Keratinocyte (primary cell): ENCODE measurements around the gene TMEM174. TPM values are rescaled to one million over a fixed set of nuclear protein-coding genes. Genes with fewer than 3 reads are reported as not detected.

ENCODE experiments used
- DNase-seq: peaks from one replicate; pipeline ENCODE4 v3.0.0-alpha.2; 2011; ENCODE audit warnings: low read depth, missing footprints, low spot score
- FAIRE-seq: peaks from 2 replicates; lab custom pipeline; 2011; peaks lifted over from hg19 to GRCh38; lab: Jason Lieb, UNC
- H2AFZ ChIP-seq: 2 replicates; pipeline ENCODE4 v1.6.0; 2012; ENCODE audit warnings: low read length, control low read depth, inconsistent platforms; ENCODE audit not compliant: control insufficient read depth
- H3K27ac ChIP-seq: 2 replicates; pipeline ENCODE4 v1.5.1; 2011; ENCODE audit warnings: low read length; ENCODE audit not compliant: control insufficient read depth, insufficient read depth
- H3K27me3 ChIP-seq: 3 replicates; pipeline ENCODE4 v1.6.0; 2011; ENCODE audit warnings: low read length; ENCODE audit not compliant: control insufficient read depth, insufficient read depth; ENCODE audit errors: extremely low read depth
- H3K36me3 ChIP-seq, 2 experiments: 2 replicates in 1 of 2; 3 replicates in 1 of 2; pipeline ENCODE4 v1.5.1; 2011; ENCODE audit warnings: low read length in 2 of 2, mild to moderate bottlenecking in 1 of 2; ENCODE audit not compliant: control insufficient read depth in 2 of 2, insufficient read depth in 2 of 2; ENCODE audit errors: extremely low read depth in 1 of 2
- H3K4me1 ChIP-seq: 3 replicates; pipeline ENCODE4 v1.5.1; 2011; ENCODE audit warnings: low read length; ENCODE audit not compliant: control insufficient read depth, insufficient read depth; ENCODE audit errors: extremely low read depth
- H3K4me2 ChIP-seq: 3 replicates; pipeline ENCODE4 v1.6.0; 2011; ENCODE audit warnings: low read depth, low read length; ENCODE audit not compliant: control insufficient read depth, insufficient read depth; ENCODE audit errors: extremely low read depth
- H3K4me3 ChIP-seq, 3 experiments: fragments of 200-600 bp in 1 of 3; sonication (generic) in 1 of 3; 2 replicates in 2 of 3; 3 replicates in 1 of 3; pipeline ENCODE4 v1.5.1; 2011 to 2016; ENCODE audit warnings: low read length in 3 of 3, mild to moderate bottlenecking in 3 of 3, control low read depth in 2 of 3, inconsistent platforms in 1 of 3, low read depth in 1 of 3, mixed read lengths in 1 of 3, mixed run types in 1 of 3, moderate library complexity in 1 of 3; ENCODE audit not compliant: control insufficient read depth in 2 of 3, insufficient read depth in 2 of 3; ENCODE audit errors: extremely low read depth in 1 of 3
- H3K79me2 ChIP-seq: 2 replicates; pipeline ENCODE4 v1.6.0; 2012; ENCODE audit warnings: low read length; ENCODE audit not compliant: control insufficient read depth, insufficient read depth
- H3K9ac ChIP-seq: 3 replicates; pipeline ENCODE4 v1.6.0; 2011; ENCODE audit warnings: low read length; ENCODE audit not compliant: control insufficient read depth, insufficient read depth; ENCODE audit errors: extremely low read depth
- H3K9me1 ChIP-seq: 3 replicates; pipeline ENCODE4 v1.6.0; 2011; ENCODE audit warnings: low read length; ENCODE audit not compliant: control insufficient read depth, insufficient read depth; ENCODE audit errors: extremely low read depth
- H3K9me3 ChIP-seq: 2 replicates; pipeline ENCODE4 v1.5.1; 2012; ENCODE audit warnings: low read depth, low read length; ENCODE audit not compliant: control insufficient read depth
- H4K20me1 ChIP-seq: 3 replicates; pipeline ENCODE4 v1.6.0; 2011; ENCODE audit warnings: low read length; ENCODE audit not compliant: control insufficient read depth, insufficient read depth; ENCODE audit errors: extremely low read depth
- EZH2 ChIP-seq: IDR thresholded peaks from one replicate; pipeline ENCODE4 v1.6.1; 2012; ENCODE audit warnings: inconsistent platforms, mild to moderate bottlenecking, low read length, moderate library complexity
- dilution Hi-C: fragments of 300-500 bp; cut with MboI; formaldehyde crosslinking; loops from one replicate; pipeline ENCODE4 v1.7.0; 2020; ENCODE audit warnings: low sequenced_read_pairs; ENCODE audit not compliant: extremely low pct_ligation_motif_present
- polyA plus RNA-seq, 5 experiments: library from polyadenylated mRNA; depleted of rRNA in 3 of 5; stranded (reverse) in 3 of 5; stranded (forward) in 1 of 5; unstranded in 1 of 5; fragments of >200 nt; gene quantifications; 1 replicate in 1 of 5; 2 replicates in 3 of 5; 3 replicates in 1 of 5; pipeline versions ENCODE4 v1.2.1 to v1.2.3, GENCODE V29; 2011 to 2012; ENCODE audit warnings: missing spikeins in 2 of 5, low read depth in 1 of 5, low replicate concordance in 1 of 5
- TF ChIP-seq, protein P1 (sequence below), 3 experiments: IDR thresholded peaks in 1 of 3; conservative IDR thresholded peaks in 1 of 3; optimal IDR thresholded peaks in 1 of 3; 2 replicates in 2 of 3; 3 replicates in 1 of 3; pipeline versions ENCODE3 to v1.5.1; 2011; ENCODE audit warnings: low read length in 3 of 3, mild to moderate bottlenecking in 3 of 3, moderate library complexity in 2 of 3, control low read depth in 1 of 3, inconsistent platforms in 1 of 3; ENCODE audit not compliant: insufficient read depth in 2 of 3; ENCODE audit errors: extremely low read depth in 1 of 3

The TMEM174 gene
- polyA plus RNA-seq, 1 donor (not counting 4 experiments of a cell fraction or from before 2014, with no cell fraction given) = not detected

DNA sequence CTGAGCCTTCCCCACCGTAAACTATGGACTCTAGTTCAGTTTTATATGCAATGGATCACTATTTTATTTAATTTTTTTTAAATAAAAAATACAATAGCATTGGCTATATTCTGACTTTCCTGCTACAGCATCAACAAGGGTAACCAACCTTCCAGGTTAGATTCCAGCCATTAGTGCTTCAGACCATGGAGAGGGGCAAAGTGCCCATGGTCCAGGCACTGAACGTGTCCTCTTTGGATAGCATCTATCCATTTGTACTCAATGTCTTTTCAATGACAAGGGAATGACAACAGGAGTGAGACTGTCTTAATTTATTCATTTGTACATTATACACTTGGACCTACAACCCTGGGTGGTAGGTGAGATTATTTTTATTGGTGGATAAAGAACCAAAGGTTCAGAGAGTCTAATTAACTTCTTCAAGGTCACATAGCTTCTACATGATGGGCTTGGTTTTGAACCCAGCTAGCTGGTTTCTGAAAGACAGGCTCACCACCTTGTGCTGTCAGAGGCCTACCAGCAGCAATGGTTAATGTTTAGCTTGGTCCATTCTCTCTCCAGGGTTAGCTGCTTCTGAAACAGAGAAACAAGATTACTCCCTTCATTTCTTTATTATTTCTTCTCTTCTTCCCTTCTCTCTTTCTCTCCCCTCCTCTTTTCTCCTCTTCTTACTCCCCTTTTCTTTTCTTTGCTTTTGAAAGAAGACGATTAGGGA, 41.1 kb upstream of the TMEM174 start:
- H3K27ac ChIP-seq = no peak overlapping the region
- H3K9me3 ChIP-seq = no peaks in the 10 kb centered on the region
- no peak overlapping the region for H3K4me3 ChIP-seq
- H3K9ac ChIP-seq = no peak overlapping the region
- FAIRE-seq = no peak
- no peaks in the 10 kb centered on the region for H4K20me1 ChIP-seq
- TF ChIP-seq EZH2 = no peak
- TF ChIP-seq, protein P1, sequence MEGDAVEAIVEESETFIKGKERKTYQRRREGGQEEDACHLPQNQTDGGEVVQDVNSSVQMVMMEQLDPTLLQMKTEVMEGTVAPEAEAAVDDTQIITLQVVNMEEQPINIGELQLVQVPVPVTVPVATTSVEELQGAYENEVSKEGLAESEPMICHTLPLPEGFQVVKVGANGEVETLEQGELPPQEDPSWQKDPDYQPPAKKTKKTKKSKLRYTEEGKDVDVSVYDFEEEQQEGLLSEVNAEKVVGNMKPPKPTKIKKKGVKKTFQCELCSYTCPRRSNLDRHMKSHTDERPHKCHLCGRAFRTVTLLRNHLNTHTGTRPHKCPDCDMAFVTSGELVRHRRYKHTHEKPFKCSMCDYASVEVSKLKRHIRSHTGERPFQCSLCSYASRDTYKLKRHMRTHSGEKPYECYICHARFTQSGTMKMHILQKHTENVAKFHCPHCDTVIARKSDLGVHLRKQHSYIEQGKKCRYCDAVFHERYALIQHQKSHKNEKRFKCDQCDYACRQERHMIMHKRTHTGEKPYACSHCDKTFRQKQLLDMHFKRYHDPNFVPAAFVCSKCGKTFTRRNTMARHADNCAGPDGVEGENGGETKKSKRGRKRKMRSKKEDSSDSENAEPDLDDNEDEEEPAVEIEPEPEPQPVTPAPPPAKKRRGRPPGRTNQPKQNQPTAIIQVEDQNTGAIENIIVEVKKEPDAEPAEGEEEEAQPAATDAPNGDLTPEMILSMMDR (optimal IDR thresholded peaks at IDR 0.05 in 1 of 3, IDR thresholded peaks at IDR 0.05 in 1 of 3, conservative IDR thresholded peaks at IDR 0.05 in 1 of 3; ENCODE audit: extremely low read depth in 1 of 3, insufficient read depth in 2 of 3, low read length in 3 of 3) = no peak
- no peaks in the 10 kb centered on the region for H3K4me1 ChIP-seq
- no peaks in the 10 kb centered on the region for H3K79me2 ChIP-seq
- H3K9me1 ChIP-seq = no peaks in the 10 kb centered on the region
- no peak overlapping the region for H3K4me2 ChIP-seq
- peaks cover 4 to 5% of the 10 kb centered on the region in 2 experiments for H3K36me3 ChIP-seq
- H2AFZ ChIP-seq = no peak overlapping the region
- no peaks in the 10 kb centered on the region for H3K27me3 ChIP-seq
- dilution Hi-C loops = no loop called here
- no peak for DNase-seq

DNA sequence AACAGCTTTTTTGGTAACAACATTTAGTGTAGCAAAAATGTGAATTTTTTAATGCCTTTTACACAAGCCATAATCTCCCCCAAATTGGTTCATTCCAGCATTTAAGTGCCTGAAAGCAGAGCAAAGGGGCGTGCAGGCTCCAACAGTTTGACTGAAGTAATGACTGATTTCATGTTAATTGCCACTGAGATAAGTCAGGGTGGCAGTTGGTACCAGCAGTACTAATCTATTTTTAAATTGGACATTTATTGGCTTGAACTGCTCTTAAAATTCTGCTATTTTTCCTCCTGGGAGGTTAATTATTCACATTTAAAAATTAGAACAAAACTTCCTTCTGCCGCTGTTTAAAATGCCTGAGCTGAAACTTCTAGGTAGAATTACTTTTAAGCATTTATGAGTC, 40.2 kb upstream of the TMEM174 start:
- Histone ChIP-seq H3K4me1 (peaks cover 5% of the 10 kb centered on the region), H3K9me3 (no peaks in the 10 kb centered on the region), H3K27me3 (no peaks in the 10 kb centered on the region), H3K79me2 (no peaks in the 10 kb centered on the region), H3K36me3 (peaks cover 4 to 5% of the 10 kb centered on the region in 2 experiments), H2AFZ (no peak overlapping the region), H3K9ac (no peak overlapping the region), H3K9me1 (no peaks in the 10 kb centered on the region), H4K20me1 (no peaks in the 10 kb centered on the region), H3K4me2 (no peak overlapping the region), H3K27ac (no peak overlapping the region), H3K4me3 (no peak overlapping the region)
- DNase-seq = no peak
- FAIRE-seq = no peak
- no peak for TF ChIP-seq EZH2
- TF ChIP-seq, protein P1 (optimal IDR thresholded peaks at IDR 0.05 in 1 of 3, IDR thresholded peaks at IDR 0.05 in 1 of 3, conservative IDR thresholded peaks at IDR 0.05 in 1 of 3; ENCODE audit: extremely low read depth in 1 of 3, insufficient read depth in 2 of 3, low read length in 3 of 3) = no peak
- dilution Hi-C loops = no loop called here
